GM23338 (cell line): ENCODE measurements around the gene SERAC1. TPM values are rescaled to one million over a fixed set of nuclear protein-coding genes. Genes with fewer than 3 reads are reported as not detected.

ENCODE experiments used
- ATAC-seq: fragments of 200-7000 bp; cut with Tn5 transposase; 3 replicates; pipeline ENCODE4 v1.9.1; 2020
- DNase-seq: peaks from one replicate; pipeline ENCODE4 v3.0.0-alpha.2; 2015; ENCODE audit warnings: low spot score
- H2AFZ ChIP-seq: fragments of 200-600 bp; sonication (generic); 2 replicates; pipeline ENCODE4 v1.8.0; 2016; ENCODE audit warnings: antibody characterized with exemption, mild to moderate bottlenecking, moderate library complexity
- H3F3A ChIP-seq: fragments of 200-600 bp; sonication (generic); replicated peaks from 2 replicates; pipeline ENCODE4 v1.8.0; 2017; ENCODE audit warnings: antibody characterized with exemption, mixed run types, low read depth
- H3K27ac ChIP-seq: fragments of 200-600 bp; sonication (generic); 2 replicates; pipeline ENCODE4 v1.6.1; 2016; ENCODE audit warnings: low read depth
- H3K27me3 ChIP-seq: fragments of 200-600 bp; sonication (generic); 2 replicates; pipeline ENCODE4 v1.8.0; 2016; ENCODE audit warnings: mild to moderate bottlenecking, mixed run types, moderate library complexity; ENCODE audit not compliant: insufficient read depth
- H3K36me3 ChIP-seq: fragments of 200-600 bp; sonication (generic); 2 replicates; pipeline ENCODE4 v1.8.0; 2016; ENCODE audit warnings: mild to moderate bottlenecking; ENCODE audit not compliant: insufficient read depth
- H3K4me1 ChIP-seq: fragments of 200-600 bp; sonication (generic); 2 replicates; pipeline ENCODE4 v1.8.0; 2016; ENCODE audit warnings: mild to moderate bottlenecking, moderate library complexity; ENCODE audit not compliant: insufficient read depth
- H3K4me2 ChIP-seq: fragments of 200-600 bp; sonication (generic); 2 replicates; pipeline ENCODE4 v1.7.1; 2017; ENCODE audit warnings: mixed run types
- H3K4me3 ChIP-seq: fragments of 200-600 bp; sonication (generic); 2 replicates; pipeline ENCODE4 v1.6.1; 2016; ENCODE audit warnings: mixed run types
- H3K79me2 ChIP-seq: fragments of 200-600 bp; sonication (generic); replicated peaks from 2 replicates; pipeline ENCODE4 v1.8.0; 2017; ENCODE audit warnings: mild to moderate bottlenecking; ENCODE audit not compliant: insufficient read depth
- H3K9me2 ChIP-seq: fragments of 200-600 bp; sonication (generic); 2 replicates; pipeline ENCODE4 v1.8.0; 2017; ENCODE audit not compliant: insufficient read depth
- H4K20me1 ChIP-seq: fragments of 200-600 bp; sonication (generic); replicated peaks from 2 replicates; pipeline ENCODE4 v1.8.0; 2017; ENCODE audit warnings: mild to moderate bottlenecking; ENCODE audit not compliant: insufficient read depth
- H3K27ac Mint-ChIP-seq: 2 replicates; pipeline ENCODE4 v1.8.0; 2020; ENCODE audit warnings: inconsistent platforms, mild to moderate bottlenecking, moderate library complexity, mixed read lengths
- H3K27me3 Mint-ChIP-seq: 3 replicates; pipeline ENCODE4 v1.8.0; 2022; ENCODE audit warnings: low read depth, mild to moderate bottlenecking, moderate library complexity, mixed read lengths, inconsistent platforms; ENCODE audit not compliant: insufficient read depth, poor library complexity
- H3K36me3 Mint-ChIP-seq: 3 replicates; pipeline ENCODE4 v1.8.0; 2021; ENCODE audit warnings: low read depth, mild to moderate bottlenecking, inconsistent platforms, moderate library complexity, mixed read lengths
- H3K4me1 Mint-ChIP-seq: 3 replicates; pipeline ENCODE4 v1.8.0; 2020; ENCODE audit warnings: mild to moderate bottlenecking, inconsistent platforms, mixed read lengths
- H3K4me3 Mint-ChIP-seq: 3 replicates; pipeline ENCODE4 v1.8.0; 2021; ENCODE audit warnings: moderate library complexity, mild to moderate bottlenecking, inconsistent platforms, mixed read lengths
- H3K9me3 Mint-ChIP-seq: 3 replicates; pipeline ENCODE4 v1.8.0; 2020; ENCODE audit warnings: moderate library complexity, mild to moderate bottlenecking, inconsistent platforms, mixed read lengths
- CREB1 ChIP-seq: fragments of 250-450 bp; sonication (Bioruptor Pico); IDR thresholded peaks from 2 replicates; pipeline ENCODE4 v1.5.0; 2020; ENCODE audit warnings: low read depth, mild to moderate bottlenecking, moderate library complexity
- CTCF ChIP-seq, 2 experiments: fragments of 200-600 bp in 1 of 2; sonication (generic) in 1 of 2; conservative IDR thresholded peaks; 2 replicates each; pipeline versions ENCODE4 v1.5.1 to v1.6.1; 2016 to 2017; ENCODE audit warnings: antibody characterized with exemption in 2 of 2, low read depth in 2 of 2, mild to moderate bottlenecking in 2 of 2, moderate library complexity in 1 of 2
- ETS1 ChIP-seq: IDR thresholded peaks from 2 replicates; pipeline ENCODE4 v1.6.1; 2016; ENCODE audit warnings: antibody characterized with exemption
- EZH2 ChIP-seq: fragments of 200-600 bp; sonication (generic); IDR thresholded peaks from one replicate; pipeline ENCODE4 v1.8.0; 2017; ENCODE audit warnings: antibody characterized with exemption, mild to moderate bottlenecking, low read depth; ENCODE audit not compliant: unreplicated experiment
- EZH2phosphoT487 ChIP-seq: fragments of 200-600 bp; sonication (generic); IDR thresholded peaks from one replicate; pipeline ENCODE4 v1.8.1; 2018; ENCODE audit warnings: antibody characterized with exemption; ENCODE audit not compliant: unreplicated experiment
- JUNB ChIP-seq: IDR thresholded peaks from one replicate; pipeline ENCODE4 v1.6.1; 2016; ENCODE audit warnings: antibody characterized with exemption; ENCODE audit not compliant: unreplicated experiment
- NANOG ChIP-seq: IDR thresholded peaks from 2 replicates; pipeline ENCODE4 v1.6.1; 2016; ENCODE audit warnings: antibody characterized with exemption, borderline replicate concordance
- POLR2AphosphoS5 ChIP-seq: IDR thresholded peaks from 2 replicates; pipeline ENCODE4 v1.6.1; 2016; ENCODE audit warnings: antibody characterized with exemption, low read depth
- REST ChIP-seq: IDR thresholded peaks from one replicate; pipeline ENCODE4 v1.6.1; 2018; ENCODE audit warnings: antibody characterized with exemption; ENCODE audit not compliant: unreplicated experiment
- STAT1 ChIP-seq: IDR thresholded peaks from one replicate; pipeline ENCODE4 v1.6.1; 2016; ENCODE audit warnings: antibody characterized with exemption; ENCODE audit not compliant: unreplicated experiment
- ZNF114 ChIP-seq: fragments of 250-450 bp; sonication (Bioruptor Pico); IDR thresholded peaks from 2 replicates; pipeline ENCODE4 v1.5.0; 2020; ENCODE audit warnings: mild to moderate bottlenecking, moderate library complexity
- ZNF331 ChIP-seq: fragments of 250-450 bp; sonication (Bioruptor Pico); IDR thresholded peaks from 2 replicates; pipeline ENCODE4 v1.5.0; 2020; ENCODE audit warnings: low read depth, mild to moderate bottlenecking, moderate library complexity
- ZNF462 ChIP-seq: fragments of 250-450 bp; sonication (Bioruptor Pico); IDR thresholded peaks from 2 replicates; pipeline ENCODE4 v1.5.0; 2020; ENCODE audit warnings: mild to moderate bottlenecking, moderate library complexity
- polyA plus RNA-seq: library from polyadenylated mRNA; unstranded; fragments of >200 nt; fragmentation: Nextera tagmentation; extraction: Ambion mirVana; gene quantifications from 2 replicates; pipeline ENCODE4 v1.2.1, GENCODE V29; 2016
- total RNA-seq: library from RNA; depleted of rRNA; stranded (reverse); fragments of >200 nt; shearing (Covaris generic); gene quantifications from 2 replicates; pipeline ENCODE4 v1.2.3, GENCODE V29; 2014

SERAC1 gene
- total and polyA plus RNA-seq, 2 experiments from 2014 or later = 5.1 to 8.4 TPM

GRCh38 chr6:158122048-158122447 lies 46.0 kb downstream of the SERAC1 start:
- H3K4me2 ChIP-seq = no peak overlapping the region
- Mint-ChIP-seq H3K36me3 (peaks cover 3% of the 10 kb centered on the region; the same call in 2 of the 3 replicates), H3K27me3 (peaks cover 1% of the 10 kb centered on the region), H3K4me3 (no peak overlapping the region), H3K27ac (no peak overlapping the region; the same call in 1 of the 2 replicates), H3K4me1 (peaks cover 2% of the 10 kb centered on the region; the same call in 2 of the 3 replicates), H3K9me3 (no peaks in the 10 kb centered on the region; the same call in 2 of the 3 replicates)
- no peak overlapping the region for H3K27ac ChIP-seq
- TF ChIP-seq CTCF (conservative IDR thresholded peaks at IDR 0.05; ENCODE audit: low read depth in 2 of 2) = no peak
- no peak for TF ChIP-seq ZNF462 (CRISPR knock-in tag)
- TF ChIP-seq POLR2AphosphoS5 = no peak
- TF ChIP-seq JUNB = no peak
- no peak for TF ChIP-seq ZNF331 (CRISPR knock-in tag)
- TF ChIP-seq REST = no peak
- no peak for TF ChIP-seq EZH2phosphoT487
- TF ChIP-seq STAT1 = no peak
- TF ChIP-seq ETS1 = no peak
- TF ChIP-seq EZH2 = no peak
- TF ChIP-seq ZNF114 = no peak
- TF ChIP-seq CREB1 (CRISPR knock-in tag) = no peak
- TF ChIP-seq NANOG = no peak
- no peak for ATAC-seq
- no peak for DNase-seq
- no peaks in the 10 kb centered on the region for H3K79me2 ChIP-seq
- H2AFZ ChIP-seq = no peak overlapping the region
- no peaks in the 10 kb centered on the region for H3K36me3 ChIP-seq
- H4K20me1 ChIP-seq = no peaks in the 10 kb centered on the region
- no peaks in the 10 kb centered on the region for H3K9me2 ChIP-seq
- H3K4me3 ChIP-seq = no peak overlapping the region
- no peaks in the 10 kb centered on the region for H3K4me1 ChIP-seq
- H3K27me3 ChIP-seq = no peaks in the 10 kb centered on the region
- H3F3A ChIP-seq = no peaks in the 10 kb centered on the region
